Stimulated activated CD8-positive, alpha-beta memory T cell treated with anti-CD3 and anti-CD28 coated beads, Interleukin-4, amount 100 ng/mL, for 48 hours (primary cell): ENCODE measurements around the gene SNX32.
"Not testable (repeated sequence)": the region's sequence is repeated elsewhere in the genome, so short reads cannot be mapped to it uniquely, and the experiment has no call there.

Source experiments
- DNase-seq: peaks from one replicate; pipeline ENCODE4 v3.0.0-alpha.2; 2020

SNX32 gene

DNA sequence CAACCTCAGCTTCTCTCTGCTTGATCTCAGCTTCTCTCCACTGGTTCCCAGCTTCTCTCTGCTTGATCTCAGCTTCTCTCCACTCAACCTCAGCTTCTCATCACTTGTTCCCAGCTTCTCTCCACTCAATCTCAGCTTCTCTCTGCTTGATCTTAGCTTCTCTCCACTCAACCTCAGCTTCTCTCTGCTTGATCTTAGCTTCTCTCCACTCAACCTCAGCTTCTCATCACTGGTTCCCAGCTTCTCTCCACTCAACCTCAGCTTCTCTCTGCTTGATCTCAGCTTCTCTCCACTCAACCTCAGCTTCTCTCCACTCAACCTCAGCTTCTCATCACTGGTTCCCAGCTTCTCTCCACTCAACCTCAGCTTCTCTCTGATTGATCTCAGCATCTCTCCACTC, 1.5 kb upstream of the SNX32 start:
- DNase-seq: not testable (repeated sequence)

DNA sequence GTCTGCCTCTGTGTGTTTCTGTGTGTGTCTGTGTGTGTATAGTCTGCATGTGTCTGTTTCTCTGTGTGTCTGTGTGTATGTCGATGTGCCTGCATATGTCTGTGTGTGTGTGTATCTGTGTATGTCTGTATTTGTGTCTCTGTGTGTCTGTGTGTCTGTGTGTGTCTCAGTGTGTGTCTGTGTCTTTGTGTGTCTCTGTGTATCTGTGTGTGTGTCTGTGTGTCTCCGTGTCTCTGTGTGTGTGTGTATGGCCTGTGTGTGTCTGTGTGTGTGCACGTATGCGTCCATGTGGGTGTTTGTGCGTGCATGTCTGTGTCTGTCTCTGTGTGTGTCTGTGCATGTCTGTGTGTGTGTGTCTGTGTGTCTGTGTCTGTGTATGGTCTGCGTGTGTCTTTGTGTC, 439 bp downstream of the SNX32 start:
- no peak for DNase-seq

DNA sequence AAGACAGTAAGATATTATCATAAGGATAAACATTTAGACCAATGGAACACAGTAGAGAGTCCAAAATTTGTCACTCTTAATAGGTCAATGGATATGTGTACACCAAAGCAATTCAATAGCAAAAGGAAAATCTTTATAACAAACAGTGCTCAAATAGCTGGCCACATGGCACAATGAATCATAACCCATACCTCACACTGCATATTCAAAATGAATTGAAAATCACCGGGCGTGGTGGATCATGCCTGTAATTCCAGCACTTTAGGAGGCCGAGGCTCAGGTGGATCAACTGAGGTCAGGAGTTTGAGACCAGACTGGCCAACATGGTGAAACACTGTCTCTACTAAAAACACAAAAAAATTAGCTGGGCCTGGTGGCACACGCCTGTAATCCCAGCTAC, 8.4 kb downstream of the SNX32 start:
- DNase-seq: no peak

DNA sequence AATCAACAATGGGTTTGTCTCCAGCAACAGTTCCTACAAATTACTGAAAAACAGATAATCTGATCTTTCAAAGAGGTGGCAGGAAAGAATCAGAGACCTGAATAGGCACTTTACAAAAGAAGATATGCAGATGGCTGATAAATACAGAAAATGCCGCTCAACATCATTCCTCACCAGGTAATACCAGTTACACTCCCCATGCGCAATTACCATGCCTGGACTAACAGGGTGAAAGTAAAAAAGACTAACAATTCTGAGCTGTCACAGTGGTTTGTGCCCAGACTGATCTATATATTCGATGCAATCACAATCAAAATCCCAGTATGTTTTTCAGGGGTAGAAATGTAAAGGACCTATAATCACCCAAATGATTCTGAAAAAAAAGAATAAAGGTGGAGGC, 10.0 kb downstream of the SNX32 start:
- DNase-seq: no peak

DNA sequence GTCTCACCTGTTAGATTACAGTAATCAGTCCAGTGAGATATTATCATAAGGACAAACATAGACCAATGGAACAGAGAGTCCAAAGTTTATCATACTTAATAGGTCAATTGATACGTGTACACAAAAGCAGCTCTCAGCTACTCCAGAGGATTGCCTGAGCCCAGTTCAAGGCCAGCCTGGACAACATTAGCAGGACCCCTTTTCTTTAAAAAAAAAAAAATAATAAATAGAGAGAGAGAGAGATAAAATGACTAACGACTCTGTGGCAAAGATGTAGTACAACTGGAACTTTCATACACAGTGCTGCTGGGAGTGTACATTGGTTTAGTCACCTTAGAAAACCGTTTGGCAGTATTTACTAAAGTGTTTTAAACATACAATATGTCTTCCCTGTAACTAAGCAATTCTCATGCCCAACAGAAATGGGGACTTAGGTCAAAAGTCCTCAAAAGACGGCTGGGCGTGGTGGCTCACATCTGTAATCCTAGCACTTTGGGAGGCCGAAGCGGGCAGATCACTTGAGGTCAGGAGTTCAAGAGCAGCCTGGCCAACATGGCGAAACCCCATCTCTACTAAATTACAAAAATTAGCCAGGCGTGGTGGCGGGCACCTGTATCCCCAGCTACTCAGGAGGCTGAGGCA, 10.6 kb downstream of the SNX32 start:
- DNase-seq: no peak

DNA sequence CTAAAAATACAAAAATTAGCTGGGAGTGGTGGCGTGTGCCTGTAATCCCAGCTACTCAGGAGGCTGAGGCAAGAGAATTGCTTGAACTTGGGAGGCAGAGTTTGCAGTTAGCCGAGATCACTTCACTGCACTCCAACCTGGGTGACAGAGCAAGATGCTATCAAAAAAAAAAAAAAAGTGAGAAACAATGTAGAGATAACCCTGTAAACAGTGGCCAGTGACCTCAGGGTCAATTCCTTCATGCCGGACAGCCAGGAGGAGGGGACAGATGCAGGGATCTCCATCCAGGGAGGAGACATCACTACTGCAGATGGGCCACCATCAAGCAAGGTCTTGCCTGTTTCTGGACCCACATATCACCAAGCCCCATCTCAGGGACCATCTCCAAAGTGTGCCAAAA, 14.0 kb downstream of the SNX32 start:
- no peak for DNase-seq

DNA sequence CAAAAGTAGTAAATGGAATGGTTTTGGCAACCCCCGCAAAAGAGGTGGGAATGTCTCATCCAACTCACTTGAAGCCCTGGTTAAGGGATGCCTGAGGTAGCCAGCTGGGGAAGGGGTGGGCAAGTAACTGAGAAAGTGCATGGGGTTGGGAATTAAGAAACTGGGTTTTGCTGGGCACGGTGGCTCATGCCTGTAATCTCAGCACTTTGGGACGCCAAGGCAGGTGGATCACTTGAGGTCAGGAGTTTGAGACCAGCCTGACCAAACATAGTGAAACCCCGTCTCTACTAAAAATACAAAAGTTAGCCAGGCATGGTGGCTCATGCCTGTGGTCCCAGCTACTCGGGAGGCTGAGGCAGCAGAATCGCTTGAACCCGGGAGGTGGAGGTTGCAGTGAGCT, 14.9 kb downstream of the SNX32 start:
- not testable (repeated sequence) for DNase-seq

DNA sequence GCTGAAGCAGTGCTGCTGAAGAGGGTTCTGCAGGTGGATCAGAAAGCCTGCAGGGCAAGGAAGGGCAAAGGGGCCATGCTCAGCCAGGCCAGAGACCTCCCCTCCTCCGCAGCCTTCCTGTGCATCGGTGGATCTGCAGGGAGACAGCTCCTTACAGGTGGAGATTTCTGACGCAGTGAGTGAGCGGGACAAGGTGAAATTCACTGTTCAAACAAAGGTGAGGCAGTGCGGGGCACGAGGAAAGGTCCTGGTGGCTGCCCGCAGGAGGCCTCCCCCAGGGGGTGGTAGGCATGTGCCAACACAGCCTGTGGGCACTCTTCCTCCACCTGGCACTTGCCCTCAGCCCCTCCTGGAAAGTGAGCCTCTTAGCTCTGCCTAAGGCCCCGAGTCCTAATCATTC, 15.6 kb downstream of the SNX32 start:
- DNase-seq: no peak

DNA sequence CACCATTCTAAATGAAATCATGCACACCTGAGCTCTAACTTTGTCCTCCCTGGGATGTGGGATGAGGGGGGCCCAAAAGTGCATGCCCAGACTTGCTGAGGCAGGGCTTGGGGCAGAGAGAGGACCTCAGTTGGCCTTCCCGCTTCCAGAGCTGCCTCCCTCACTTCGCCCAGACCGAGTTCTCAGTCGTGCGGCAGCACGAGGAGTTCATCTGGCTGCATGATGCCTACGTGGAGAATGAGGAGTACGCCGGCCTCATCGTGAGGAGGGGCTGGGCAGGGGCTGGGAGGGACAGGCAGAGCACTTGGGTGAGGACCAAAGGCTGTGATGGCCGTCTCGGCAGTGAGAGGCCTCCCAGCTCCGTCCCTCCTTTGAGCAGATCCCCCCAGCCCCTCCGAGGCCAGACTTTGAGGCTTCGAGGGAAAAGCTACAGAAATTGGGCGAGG, 16.0 kb downstream of the SNX32 start:
- DNase-seq: no peak

DNA sequence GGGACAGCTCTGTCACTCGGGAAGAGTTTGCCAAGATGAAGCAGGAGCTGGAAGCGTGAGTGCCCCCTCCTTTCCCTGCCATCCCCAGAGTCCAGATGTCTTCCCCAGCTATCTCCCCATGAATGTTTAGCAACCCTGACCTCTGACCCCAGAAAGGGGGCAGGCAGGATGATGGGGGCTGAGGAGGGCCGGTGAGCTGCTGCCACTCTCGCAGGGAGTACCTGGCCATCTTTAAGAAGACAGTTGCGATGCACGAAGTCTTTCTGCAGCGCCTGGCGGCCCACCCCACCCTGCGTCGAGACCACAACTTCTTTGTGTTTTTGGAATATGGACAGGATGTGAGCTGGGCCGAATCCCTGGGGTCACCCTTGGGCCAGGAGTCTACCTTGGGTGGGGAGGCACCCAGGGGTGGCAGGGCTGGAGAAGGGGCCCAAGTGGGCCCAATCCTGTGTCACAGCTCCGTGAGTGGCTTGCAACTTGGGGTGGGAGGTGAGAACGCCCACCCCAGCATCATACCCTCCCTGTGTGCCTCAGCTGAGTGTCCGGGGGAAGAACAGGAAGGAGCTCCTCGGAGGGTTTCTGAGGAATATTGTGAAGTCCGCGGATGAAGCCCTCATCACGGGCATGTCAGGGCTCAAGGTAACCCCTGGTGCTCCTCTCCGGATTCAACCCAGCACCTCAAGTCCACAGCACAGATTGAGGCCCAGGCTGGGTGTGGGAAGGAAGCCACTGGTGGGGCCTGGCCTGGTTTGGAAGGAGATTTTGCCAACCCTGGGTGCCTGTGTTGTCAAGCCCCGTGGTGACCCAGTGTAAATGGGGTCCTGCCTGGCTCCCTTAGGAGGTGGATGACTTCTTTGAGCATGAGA, 16.7 kb downstream of the SNX32 start:
- DNase-seq: peak; percentile 32

DNA sequence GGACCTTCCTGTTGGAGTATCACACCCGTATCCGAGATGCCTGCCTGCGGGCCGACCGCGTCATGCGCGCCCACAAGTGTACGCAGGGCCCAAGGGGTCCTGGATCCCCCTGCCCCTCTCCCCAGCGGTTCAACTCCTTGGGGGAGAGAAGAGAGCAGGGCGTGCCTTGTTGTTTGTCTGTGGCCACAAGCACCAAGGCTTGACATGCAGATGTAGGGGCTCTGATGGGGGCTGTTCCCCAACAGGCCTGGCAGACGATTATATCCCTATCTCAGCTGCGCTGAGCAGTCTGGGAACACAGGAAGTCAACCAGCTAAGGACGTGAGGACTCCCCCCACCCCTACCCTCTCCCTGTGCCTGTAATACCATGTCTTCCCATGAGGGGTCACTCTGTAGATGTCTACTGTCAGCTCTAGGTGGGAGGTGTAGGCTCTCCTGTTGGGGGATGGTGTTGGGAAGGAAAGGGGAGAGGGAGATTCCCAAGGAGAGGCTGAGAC, 17.4 kb downstream of the SNX32 start:
- peak; percentile 62 for DNase-seq

DNA sequence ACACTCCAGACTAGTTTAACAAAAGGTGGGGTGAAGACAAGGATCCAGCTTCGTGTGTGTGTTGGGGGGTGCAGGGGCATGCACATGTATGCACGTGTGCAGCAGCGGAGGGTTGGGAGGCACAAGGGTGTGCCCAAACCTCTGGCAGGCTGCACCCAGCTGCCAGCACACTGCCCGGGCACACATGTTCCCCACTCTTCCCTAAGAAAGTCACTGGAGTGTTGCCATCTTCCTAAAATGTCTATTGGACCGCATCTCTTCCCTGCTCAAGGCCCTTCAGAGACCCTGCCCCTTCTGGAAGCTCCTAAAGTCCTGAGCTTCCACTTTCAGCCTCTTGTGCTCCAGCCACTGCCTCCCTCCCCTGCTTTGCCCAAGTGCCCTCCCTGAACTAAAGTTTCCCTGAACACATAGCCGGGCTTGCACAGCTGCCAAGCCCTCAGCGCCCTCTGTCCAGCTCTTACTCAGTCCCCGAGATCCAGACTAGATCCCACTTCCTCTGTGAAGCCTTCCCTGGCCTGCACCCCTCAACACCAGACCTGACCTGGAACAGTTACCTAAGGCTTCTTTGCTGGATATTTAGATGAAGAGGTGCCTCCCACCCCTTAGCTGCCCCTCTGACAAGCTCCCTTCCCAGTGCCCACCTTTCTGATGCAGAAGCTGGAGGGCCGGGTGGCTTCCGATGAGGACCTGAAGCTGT, 18.2 kb downstream of the SNX32 start:
- DNase-seq: peak; percentile 27

DNA sequence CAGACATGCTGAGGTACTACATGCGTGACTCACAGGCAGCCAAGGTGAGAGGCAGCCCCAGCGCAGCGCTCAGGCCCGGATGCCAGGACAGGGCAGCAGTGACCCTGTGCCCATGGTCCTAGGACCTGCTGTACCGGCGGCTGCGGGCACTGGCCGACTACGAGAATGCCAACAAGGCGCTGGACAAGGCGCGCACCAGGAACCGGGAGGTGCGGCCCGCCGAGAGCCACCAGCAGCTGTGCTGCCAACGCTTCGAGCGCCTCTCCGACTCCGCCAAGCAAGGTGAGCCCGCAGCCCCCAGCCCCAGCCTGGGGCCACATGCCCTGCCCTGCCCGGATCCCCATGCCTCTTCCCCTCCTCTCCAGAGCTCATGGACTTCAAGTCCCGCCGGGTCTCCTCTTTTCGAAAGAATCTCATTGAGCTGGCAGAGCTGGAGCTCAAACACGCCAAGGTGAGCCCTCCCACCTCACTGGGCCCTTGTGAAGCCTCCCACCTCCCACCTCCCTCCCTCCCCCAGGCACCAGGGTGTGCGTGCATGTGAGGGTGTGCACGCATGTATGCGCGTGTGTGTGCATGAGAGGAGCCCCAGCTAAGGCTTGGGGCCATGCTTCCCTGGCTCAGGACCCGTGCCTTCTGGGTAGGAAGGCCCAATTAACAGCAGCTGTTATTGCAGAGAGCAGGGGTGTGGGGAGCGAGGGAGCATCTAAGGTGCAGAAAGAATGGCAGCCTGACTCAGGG, 18.9 kb downstream of the SNX32 start:
- peak; percentile 37 for DNase-seq

DNA sequence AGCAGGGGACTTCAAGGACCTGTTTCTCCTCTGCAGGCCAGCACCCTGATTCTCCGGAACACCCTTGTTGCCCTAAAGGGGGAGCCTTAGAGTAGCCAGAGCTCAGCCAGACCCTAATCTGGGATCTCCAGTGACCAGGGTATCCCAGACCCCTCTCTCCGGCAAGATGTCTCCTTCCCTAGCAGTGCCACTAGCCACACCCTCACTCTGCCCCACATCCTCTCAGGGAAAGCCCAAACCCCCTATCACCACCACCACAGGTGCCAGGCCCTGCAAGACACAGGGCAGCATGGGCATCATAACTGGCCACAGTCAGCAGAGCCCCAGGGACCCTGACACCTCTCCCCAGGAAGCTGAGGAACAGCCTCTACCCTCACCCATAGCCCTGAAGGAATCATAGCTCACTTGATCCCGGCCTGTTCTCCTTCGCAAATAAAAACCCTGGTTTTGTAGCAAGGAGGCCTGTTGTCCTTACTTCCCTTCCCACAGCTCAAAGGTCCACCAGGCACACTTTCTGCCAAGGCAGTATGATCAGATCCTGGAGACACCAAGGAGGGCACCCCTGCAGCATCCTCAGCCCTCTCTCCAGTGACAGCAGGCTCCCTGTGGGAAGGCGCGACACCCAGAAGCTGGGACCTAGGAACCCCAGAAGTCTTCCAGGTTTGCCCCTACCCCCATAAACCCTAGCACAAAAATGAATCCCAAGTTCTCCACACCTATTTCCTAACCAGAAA, 19.6 kb downstream of the SNX32 start:
- DNase-seq: peak; percentile 25

DNA sequence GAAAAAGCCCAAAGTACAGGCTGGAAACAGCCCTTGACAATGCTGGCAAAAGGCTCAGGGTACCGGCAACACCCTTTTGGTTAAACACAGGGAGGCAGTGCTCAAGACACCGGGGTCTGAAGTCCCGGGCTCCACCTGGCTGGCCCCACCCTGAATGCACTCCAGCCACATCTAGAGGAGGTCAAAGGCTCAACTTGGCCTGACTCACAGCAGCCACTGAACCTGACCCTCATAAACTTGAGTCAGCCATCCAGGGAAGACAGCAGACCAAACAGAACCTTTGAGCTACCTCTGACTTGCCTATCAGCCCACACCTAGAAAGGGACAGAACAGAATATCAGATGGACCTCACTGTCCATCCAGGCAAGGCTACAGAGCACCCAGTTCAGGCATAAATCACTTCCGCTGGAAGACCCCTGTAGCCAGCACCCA, 20.4 kb downstream of the SNX32 start:
- DNase-seq: peak; percentile 23

DNA sequence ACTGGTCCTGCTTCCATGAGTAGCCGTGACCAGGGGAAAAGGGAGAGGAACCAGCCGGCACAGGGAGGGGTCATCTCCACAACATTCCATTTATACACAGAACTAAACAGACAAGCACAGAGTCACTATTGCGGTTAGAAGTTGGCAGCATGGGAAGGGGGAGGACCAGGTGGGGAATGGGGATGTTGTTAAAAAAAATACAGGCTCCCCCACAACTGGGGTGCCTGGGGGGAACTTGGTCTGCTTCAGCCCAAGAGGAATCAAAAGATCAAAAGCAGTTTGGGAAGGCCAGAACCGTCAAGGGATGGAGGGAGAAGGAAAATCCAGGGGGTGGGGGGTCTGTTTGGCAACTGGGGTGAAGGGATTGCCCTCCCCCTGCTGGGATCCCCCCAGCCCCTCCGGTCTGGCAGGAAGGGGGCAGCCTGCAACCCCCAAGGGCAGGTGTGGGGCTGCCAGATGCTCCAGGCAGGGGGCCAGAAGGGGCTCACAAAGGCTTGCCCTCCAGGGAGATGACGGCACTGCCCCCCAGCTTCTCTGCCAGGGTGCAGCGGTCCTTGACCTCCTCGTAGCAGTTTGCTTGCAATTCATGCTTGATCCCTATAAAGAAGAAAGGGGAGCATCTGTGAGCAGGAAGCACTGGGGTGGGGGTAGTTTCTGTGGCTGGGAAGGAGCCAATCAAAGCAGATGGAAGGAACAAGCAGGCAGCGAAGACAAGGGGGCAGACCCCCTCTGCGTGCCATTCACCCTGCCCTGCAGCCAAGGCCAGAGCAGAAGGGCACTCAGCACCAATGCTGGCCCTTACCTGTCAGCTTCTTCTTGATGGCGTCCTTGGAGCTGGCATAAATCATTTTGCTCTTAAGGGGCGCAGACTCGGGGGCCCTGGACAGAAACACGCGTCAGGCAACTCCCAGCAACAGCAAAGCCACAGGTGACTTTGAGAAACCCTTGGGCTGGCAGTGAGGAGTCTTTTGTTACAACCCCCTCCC, 21.4 kb downstream of the SNX32 start:
- peak; percentile 23 for DNase-seq

DNA sequence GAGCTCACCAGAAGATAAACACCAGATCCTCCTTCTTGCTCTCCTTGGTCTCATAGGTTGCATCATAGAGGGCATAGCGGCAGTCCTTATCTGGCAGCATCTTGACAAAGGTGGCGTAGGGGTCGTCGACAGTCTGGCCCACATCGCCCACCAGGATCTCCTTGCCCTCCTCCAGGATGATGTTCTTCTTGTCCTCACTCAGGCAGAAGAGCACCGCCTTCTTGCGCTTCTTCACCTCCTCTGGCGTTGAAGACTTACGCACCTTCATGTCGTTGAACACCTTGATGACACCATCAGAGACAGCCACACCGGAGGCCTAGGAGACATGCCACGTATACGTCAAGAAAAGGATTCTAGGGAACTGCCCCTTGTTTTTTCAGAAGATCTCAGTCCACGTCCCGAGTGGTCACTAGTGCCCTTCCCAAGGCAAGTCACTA, 22.2 kb downstream of the SNX32 start:
- peak; percentile 22 for DNase-seq

DNA sequence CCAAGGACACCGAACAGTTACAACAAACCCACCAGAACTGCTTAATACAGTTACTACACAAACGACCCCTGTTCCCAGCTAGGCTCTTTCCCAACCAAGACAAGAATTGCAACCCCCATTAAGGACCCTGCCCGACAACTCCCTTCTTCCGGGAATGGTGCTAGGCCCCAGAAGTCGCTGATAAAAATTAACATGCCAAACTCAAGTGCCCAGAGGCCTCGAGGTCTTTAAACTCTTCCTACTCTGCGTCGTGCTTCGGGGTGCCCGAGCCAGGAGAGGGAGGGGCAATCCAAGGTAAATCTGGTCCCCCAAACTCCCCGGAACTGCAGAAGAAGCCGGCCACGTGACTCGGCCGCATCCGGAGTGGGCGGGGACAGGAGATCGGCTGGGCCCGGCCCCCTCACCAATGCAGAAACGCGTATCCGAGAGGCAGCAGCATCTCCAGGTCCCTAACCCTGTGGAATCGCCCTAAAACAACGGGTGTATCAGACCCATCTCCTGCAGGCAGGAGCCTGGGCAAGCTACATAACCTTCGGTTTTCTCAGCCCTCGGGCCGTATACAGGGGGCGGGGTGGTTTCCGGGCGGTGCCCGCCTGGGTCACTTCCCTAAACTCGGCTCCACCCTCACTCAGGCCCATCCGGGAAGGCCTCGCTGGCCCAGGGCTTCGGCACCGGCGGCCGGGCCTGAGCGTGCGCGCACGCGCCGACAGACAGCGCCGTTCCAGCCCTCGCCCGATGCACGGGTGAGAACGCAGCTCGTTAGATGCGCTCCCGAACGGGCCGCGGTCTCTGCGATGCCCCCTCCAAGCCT, 23.1 kb downstream of the SNX32 start:
- peak; percentile 87 for DNase-seq

DNA sequence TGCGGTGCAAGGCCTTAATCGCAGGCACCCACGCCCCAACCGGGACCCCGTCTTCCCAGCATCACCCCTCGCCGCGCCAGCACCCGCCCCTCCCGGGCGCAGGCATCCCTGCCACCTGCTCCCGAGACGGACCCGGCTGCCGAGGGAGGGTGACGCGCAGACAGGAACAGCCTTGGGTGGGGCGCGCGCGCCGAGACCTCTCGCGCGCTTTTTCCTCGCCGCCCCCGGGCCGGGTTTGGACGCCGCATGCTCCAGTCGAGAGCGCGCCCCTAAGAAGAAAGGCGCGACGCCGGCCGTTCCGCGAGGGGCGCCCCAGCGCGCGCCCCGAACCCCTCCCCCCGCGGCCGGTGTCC, 23.7 kb downstream of the SNX32 start:
- DNase-seq: peak; percentile 71
